GM21526 (cell line): ENCODE results near the gene RPS5.
"Not testable (repeated sequence)": the region's sequence is repeated elsewhere in the genome, so short reads cannot be mapped to it uniquely, and the experiment has no call there.

ENCODE experiments used
- ATAC-seq: cut with Tn5 transposase; IDR thresholded peaks from one replicate; pipeline ENCODE4 v1.9.1; 2021; ENCODE audit warnings: moderate library complexity; ENCODE audit not compliant: unreplicated experiment, low FRiP score

The RPS5 gene

GRCh38 chr19:58400916-58401839 lies 14.1 kb downstream of the RPS5 start:
- ATAC-seq: peak; percentile 92

DNA sequence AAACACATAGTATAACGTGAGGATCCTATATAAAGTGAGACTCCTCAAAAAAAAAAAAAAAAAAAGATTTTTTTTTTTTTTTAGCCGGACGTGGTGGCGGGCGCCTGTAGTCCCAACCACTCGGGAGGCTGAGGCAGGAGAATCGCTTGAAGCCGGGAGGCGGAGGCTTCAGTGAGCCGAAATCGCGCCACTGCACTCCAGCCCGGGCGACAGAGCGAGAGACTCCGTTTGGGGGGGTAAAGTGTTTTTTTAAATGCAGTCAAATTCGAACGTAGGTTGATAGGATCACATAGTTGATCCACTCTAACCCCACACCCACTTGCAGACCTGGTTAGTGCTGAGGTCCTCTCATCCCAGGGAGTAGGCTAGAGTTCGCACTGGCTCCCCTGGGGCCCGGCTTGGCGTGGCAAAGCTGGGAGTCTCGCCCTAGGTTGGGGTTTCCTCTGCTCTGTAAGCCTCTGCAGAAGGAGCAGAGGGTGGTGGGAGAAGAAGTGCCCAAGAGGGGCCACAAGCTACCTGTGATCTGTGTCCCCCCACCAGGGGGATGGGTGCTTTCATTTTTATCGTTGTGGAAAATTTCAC lies 14.9 kb downstream of the RPS5 start:
- ATAC-seq: no peak

DNA sequence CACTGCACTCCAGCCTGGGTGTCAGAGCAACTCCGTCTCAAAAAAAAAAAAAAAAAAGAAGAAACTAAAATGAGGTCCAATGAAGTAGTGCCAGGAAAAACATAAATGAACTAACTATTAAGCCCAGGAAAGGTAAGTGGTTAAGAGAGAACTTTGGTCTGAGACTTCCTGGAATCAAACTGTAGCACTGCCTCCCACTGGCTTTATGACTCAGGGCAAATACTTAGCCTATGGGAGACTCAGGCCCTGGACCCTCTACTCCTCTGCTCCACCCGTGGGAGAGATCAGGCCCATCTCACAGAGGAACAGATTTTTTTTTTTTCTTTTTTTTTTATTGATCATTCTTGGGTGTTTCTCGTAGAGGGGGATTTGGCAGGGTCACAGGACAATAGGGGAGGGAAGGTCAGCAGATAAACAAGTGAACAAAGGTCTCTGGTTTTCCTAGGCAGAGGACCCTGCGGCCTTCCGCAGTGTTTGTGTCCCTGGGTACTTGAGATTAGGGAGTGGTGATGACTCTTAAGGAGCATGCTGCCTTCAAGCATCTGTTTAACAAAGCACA lies 16.9 kb downstream of the RPS5 start:
- not testable (repeated sequence) for ATAC-seq

DNA sequence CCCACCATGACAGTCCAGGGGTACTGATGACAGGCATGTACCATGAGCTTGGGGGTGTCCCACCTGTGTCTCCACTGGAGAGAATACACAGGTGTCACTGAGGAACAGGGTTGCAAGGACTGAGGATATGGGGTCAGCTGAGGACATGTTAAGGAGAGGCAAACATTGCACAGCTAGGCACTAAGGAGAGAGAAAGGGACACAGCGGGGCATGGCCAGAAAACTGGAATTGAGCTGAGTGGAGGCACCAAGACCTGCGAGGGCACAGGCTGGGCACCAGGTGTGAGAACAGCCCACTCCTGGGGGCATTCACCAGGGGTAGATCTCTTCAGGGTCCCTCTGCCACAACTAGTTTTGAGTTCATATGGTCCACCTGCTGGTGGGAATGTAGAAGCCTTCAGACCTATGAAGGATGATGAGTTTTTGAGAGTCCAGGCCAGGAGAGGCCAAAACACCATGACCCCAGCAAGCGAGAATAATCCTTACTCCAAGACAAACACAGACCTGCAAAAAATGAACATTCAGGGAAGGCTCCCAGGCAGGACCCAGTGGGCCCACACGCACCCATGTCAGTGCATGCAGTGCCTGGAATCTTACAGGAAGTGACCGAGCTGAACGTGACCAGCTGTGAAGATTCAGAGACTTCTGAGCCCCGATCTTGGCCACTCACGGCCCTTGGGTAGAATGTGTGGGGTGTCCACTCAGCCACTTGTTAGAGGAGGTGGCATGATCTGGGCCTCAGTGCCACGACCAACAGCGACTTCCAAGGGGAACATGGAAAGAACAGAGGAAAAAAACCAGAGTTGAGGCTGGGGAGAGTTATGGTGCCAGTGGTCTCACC lies 20.0 kb downstream of the RPS5 start:
- ATAC-seq: no peak

DNA sequence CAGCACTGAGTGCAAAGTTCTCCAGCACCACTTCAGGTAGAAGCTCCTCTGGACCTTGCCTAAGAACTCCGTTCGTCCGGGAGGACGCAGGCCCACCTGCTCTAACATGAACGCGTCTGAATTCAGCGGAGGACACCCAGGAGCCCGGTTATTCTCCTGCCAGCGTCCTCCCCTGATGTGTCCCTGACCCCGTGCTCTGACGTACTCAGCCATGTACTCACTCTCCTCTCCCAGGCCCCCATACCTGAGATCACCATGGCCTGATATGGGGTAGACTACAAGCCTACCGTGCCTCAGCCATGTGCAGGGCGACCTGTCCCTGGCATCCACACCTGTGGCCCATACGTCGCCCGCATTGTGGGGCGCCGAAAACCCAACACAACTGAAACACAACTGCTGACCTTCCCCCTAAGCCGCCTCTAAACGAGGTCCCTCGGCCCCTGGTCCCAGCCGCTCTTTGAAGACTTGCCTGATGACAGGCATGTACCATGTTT lies 20.6 kb downstream of the RPS5 start:
- no peak for ATAC-seq

GRCh38 chr19:58408152-58409009 lies 21.3 kb downstream of the RPS5 start, which contains the start of gene ZNF584:
ZNF584 (plus strand) TSS chr19:58408649; CDS start chr19:58409148, 499 bp downstream.
- ATAC-seq: peak; percentile 91

DNA sequence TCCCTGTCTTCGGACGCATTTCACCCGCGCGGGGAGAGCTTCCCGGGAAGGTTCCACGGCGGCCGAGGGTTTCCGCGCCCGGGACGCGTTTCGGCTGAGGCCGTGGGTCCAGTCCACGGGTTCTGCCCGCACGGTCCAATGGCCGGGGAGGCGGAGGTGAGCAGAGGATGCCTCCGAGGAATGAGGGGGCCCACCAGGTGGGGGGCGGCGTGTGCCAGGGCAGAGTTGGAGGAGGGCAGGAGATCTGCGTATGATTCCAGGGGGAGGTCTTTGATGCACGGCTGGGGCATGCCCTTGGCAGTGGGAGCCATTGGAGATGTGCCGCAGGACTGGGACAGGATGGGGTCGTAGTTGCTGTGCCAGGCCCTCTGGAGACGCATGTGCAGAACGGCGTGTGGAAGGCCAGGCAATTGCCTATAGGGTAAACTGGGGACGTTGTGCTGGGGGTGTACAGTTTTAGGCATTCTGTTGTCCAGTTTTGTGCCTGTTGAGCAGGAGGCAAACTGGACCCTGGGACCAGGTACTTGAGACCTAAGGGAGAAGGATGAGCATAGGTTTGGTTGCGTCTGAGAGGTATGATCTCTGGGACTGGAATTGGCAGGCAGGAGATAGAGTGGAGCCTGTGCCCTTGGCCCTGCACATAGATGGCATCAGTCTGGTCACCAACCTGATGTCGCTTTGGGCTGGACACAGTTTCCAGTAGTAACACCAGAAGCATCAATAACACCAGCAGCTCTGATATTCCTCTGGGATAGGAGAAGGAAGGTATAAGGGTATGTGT lies 22.1 kb downstream of the RPS5 start:
- peak; percentile 23 for ATAC-seq

DNA sequence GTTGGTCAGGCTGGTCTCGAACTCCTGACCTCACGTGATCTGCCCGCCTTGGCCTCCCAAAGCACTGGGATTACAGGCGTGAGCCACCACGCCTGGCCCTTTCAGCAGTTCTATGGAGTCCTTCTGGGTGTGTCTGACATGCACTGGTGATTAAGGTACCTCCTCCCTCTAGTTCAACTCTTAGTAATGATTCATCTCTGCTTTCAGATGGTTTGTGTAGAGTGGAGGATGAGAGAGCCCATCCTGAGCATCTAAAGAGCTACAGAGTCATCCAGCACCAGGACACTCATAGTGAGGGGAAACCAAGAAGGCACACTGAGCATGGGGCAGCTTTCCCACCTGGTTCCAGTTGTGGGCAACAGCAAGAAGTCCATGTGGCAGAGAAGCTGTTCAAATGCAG lies 29.5 kb downstream of the RPS5 start:
- ATAC-seq: no peak

- no peak for ATAC-seq
Measured at GRCh38 chr19:58417071-58417470, 30.0 kb downstream of the RPS5 start.

- ATAC-seq: no peak
Measured at GRCh38 chr19:58428617-58429016, 41.5 kb downstream of the RPS5 start.

- ATAC-seq: no peak
Measured at GRCh38 chr19:58429745-58430144, 42.7 kb downstream of the RPS5 start.

- ATAC-seq: no peak
Measured at GRCh38 chr19:58434217-58434616, 47.1 kb downstream of the RPS5 start.

DNA sequence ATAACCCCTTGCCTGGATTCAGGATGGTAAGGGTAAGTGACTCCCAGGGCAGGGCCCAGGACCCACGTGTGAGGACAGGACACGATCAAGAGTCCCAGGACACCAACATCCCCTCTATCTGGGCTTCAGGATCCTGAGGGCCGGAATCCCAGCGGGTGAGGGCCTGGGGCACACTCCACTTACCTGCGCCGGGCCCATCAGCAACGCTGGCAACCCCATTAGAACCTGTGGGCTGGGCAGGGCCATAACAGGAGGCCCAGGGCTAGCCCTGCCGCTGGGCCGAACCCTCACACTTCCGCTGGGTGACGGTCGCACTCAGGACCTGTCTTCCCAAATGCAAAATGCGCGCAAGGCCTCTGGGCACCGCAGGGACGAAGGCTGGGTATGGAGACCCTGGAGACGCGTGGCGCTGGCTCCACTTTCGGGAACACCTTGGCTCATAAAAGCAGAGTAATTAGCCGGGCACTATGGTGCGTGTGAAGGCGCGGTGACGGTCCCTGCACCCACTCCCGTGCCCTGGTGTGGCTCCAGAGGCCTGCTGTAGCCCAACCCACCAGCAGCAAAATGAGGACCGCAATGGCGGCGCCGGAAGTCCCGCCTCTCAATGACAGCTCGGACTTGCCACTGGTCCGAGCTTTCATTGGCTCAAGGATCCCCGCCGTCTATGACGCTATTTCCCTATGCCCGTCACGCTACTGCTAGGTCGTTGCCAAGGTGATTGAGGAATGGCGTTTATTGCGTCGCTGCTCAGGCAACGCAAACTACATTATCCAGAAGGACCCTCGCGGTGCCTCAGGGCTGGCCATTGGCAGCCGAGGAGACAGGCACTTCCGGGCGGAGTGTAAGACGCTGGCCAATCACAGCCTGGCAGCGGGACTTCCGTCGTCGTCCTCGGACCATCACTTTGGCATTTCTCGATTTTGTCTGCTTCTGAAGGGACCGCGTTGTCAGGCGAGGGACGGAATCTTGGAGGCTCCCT lies 52.8 kb downstream of the RPS5 start, which contains the start of gene ZNF132:
TSS of gene ZNF132 (minus strand) at position 578 of the 979 bp plus-strand sequence. CDS start at position 246, 332 bp downstream.
- ATAC-seq: peak; percentile 85

DNA sequence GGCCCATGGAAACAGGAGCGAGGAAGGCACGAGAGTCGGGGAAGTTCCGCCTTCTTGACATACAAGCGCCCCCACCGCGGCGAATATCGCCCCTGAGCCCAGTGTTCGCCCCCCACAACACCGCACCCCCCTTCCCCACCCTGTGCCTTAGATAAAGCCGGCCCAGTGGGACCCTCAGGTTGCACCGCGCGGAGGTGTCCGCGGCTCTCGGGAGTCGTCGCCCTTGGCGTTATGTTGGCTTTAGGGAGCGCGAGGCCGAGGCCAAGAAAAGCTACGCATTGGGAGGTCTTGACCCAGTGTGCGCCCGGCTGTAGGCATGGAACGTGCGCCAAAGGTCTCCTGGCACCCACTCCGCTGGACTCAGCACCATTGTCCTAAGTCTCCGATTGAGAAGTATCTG lies 53.5 kb downstream of the RPS5 start:
- ATAC-seq: no peak

DNA sequence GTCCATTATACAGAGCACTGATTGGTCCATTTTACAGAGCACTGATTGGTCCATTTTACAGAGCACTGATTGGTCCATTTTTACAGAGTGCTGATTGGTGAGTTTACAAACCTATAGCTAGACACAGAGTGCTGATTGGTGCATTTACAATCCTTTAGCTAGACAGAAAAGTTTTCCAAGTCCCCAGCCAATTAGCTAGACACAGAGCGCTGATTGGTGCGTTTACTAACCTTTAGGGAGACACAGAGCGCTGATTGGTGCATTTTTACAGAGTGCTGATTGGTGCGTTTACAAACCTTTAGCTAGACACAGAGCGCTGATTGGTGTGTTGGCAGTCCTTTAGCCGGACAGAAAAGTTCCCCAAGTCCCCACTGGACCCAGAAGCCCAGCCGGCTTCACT lies 55.9 kb downstream of the RPS5 start:
- not testable (repeated sequence) for ATAC-seq
